ENCODE data around the gene GARIN5A.

Gene GARIN5A

DNA sequence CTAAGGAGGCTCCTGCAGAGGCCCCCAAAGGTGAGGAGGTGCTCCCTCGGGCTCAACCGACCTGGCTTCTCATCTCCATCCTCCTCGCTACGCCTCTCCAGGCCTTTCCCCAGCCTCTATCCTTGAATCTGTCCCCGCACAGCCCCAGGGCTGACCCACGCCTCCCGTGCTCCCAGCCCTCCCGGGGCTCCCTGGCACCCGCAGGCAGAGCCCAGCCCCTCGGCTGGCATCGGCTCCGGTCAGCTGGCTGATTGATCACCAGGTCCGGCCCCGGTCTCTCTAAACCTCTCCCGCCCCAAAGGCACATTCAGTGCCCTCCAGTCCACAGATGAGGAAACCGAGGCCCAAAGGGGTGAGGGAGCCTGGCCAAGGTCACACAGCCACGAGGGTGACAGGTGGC, 41.4 kb downstream of the GARIN5A start:
- in situ Hi-C loops (cut with MboI; ENCODE audit: low pct_unique_long_range_greater_than_20kb, low sequenced_read_pairs, unreplicated experiment): no loop called here
- no peak for DNase-seq (ENCODE audit: low spot score)
- TF ChIP-seq, protein P1, sequence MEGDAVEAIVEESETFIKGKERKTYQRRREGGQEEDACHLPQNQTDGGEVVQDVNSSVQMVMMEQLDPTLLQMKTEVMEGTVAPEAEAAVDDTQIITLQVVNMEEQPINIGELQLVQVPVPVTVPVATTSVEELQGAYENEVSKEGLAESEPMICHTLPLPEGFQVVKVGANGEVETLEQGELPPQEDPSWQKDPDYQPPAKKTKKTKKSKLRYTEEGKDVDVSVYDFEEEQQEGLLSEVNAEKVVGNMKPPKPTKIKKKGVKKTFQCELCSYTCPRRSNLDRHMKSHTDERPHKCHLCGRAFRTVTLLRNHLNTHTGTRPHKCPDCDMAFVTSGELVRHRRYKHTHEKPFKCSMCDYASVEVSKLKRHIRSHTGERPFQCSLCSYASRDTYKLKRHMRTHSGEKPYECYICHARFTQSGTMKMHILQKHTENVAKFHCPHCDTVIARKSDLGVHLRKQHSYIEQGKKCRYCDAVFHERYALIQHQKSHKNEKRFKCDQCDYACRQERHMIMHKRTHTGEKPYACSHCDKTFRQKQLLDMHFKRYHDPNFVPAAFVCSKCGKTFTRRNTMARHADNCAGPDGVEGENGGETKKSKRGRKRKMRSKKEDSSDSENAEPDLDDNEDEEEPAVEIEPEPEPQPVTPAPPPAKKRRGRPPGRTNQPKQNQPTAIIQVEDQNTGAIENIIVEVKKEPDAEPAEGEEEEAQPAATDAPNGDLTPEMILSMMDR (IDR thresholded peaks at IDR 0.05; ENCODE audit: extremely low read depth, insufficient read depth, missing control alignments): no peak

DNA sequence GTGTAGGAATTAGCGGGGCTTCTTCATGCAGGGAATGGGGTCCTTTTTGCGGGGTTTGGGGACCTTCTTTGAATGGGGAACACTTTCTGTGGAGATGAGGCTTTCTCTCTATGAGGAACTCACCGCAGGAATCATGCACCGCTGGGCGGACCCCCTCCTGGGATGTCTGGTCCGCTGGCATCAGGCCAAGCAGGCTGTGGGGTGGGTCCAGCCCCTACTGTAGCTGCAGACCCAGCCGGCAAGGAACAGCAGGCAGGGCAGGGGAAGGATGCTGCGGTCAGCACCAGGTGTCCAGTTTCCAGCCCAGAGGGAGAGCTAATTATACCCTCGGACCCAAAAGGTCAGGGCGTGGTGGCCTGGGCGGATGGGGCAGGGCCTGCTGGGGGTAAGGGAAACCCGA, 42.1 kb downstream of the GARIN5A start:
- TF ChIP-seq, protein P1 (IDR thresholded peaks at IDR 0.05; ENCODE audit: extremely low read depth, insufficient read depth, missing control alignments): no peak
- no peak for DNase-seq (ENCODE audit: low spot score)
- in situ Hi-C loops (cut with MboI; ENCODE audit: low pct_unique_long_range_greater_than_20kb, low sequenced_read_pairs, unreplicated experiment): no loop called here

DNA sequence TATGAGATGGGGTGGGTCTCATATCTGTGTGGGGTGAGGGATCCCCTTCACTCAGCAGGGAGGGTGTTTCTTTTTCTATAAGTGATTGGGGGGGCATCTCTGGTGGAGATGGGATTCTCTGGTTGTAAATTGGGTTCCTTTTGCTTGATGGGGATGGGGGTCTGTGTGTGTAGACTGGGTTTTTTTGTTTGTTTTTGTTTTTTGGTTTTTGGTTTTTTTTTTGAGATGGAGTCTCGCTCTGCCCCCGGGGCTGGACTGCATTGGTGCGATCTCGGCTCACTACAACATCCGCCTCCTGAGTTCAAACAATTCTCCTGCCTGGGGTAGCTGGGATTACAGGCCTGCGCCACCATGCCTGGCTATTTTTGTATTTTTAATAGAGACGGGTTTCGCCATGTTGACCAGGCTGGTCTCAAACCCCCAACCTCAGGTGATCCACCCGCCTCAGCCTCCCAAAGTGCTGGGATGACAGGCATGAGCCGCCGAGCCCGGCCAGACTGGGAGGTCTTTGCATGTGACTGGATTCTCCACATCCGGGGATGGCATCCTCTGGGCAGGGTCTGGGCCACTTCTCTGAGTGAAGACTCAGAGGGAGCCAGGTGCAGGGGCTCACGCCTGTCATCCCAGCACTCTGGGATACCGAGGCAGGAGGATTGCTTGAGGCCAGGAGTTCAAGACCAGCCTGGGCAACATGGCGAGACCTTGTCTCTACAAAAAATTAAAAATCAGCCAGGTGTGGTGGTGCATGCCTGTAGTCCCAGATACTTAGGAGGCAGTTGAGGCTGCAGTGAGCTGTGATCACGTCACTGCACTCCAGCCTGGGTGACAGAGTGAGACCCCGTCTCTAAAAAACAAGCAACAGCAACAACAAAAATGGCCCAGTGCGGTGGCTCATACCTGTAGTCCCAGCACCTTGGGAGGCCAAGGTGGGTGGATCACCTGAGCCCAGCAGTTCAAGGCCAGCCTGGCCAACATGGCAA, 43.2 kb downstream of the GARIN5A start:
- TF ChIP-seq, protein P1 (IDR thresholded peaks at IDR 0.05; ENCODE audit: extremely low read depth, insufficient read depth, missing control alignments): no peak
- no peak for DNase-seq (ENCODE audit: low spot score)
- in situ Hi-C loops (cut with MboI; ENCODE audit: low pct_unique_long_range_greater_than_20kb, low sequenced_read_pairs, unreplicated experiment): no loop called here

DNA sequence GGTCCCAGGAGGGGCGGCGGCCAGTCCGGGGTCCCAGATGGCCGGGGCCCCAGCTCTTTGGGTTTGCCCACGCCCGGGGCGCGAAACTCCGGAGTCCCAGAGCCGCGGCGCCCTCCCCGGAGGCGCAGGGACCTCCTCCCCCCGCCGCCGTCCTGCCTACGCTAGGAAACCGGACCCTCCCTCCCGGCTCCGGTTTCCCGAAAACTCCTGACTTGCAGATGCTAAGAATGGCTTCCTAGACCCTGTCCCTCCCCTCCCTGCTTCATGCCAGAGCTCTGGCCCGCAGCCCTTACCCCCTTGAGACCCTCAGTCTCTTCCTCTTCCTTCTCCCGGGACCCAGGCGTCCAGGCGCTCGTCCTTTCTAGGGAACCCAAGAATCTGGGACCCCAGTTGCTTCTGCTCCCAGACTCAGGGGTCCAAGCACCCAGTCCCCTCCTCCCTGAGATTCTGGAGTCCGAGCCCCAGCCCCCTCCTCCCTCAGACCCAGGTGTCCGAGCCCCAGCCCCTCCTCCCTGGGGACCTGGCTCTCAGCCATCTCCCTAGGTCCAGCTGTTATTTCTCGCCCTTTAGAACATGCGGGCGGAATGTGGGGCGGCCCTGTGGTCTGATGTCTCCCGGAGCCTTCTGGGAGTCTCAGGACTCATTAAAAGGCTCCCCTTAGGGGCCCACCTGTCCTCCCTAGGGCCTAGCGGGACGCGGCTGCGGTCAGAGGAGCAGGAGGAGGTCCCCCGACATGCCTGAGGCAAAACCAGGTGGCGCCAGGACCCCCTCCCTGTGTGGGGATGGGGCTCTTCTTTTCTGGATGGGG, 44.2 kb downstream of the GARIN5A start, which contains the start of gene MYBPC2:
Gene MYBPC2 (plus strand): TSS at position 672 of the 808 bp plus-strand sequence. CDS start 62 bp downstream, at position 734.
- TF ChIP-seq, protein P1 (IDR thresholded peaks at IDR 0.05; ENCODE audit: extremely low read depth, insufficient read depth, missing control alignments): no peak
- in situ Hi-C loops (cut with MboI; ENCODE audit: low pct_unique_long_range_greater_than_20kb, low sequenced_read_pairs, unreplicated experiment): no loop called here
- DNase-seq (ENCODE audit: low spot score): no peak

DNA sequence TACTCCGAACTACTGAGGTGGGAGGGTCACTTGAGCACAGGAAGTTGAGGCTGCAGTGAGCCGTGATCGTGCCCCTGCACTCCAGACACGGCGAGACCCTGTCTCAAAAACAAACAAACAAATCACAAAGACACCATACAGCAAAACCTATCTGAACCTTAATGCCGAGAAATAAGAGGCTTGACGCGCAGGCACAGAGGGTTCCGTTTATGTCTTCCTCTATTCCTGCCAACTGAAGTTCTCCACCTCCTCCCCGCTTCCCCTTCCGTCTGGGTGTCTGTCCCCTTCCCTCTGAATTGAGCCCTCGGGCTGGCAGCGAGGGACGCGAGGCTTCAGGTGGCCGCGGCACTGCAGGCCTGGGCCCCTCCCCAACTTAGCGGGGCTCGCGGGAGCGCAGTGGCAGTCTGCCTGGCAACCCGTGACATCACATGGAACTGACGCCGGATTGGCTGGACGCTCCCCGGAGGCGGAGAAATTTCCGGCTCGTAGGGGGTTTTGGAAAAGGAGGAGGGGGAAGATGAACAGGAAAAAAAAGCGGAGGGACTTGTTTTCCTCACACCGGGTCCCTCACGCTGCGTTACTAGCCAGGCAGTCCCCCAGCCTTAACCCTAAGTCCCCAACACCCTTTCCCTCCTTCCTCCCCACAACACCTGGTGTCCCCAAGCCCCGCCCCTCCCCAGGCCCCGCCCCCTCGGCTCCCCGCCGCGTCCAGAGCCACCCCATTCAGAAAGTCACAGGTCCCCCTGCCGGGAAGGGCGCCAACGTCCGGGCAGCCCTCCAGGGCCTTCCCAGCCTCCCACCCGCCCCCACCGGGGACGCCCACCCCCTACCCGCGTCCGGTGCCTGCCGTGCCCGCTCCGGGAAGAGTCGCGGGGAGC, 45.1 kb downstream of the GARIN5A start:
- DNase-seq (ENCODE audit: low spot score): peak; percentile 92
- TF ChIP-seq, protein P1 (IDR thresholded peaks at IDR 0.05; ENCODE audit: extremely low read depth, insufficient read depth, missing control alignments): no peak
- in situ Hi-C loops (cut with MboI; ENCODE audit: low pct_unique_long_range_greater_than_20kb, low sequenced_read_pairs, unreplicated experiment): no loop called here

Data from GM13977 (cell line).